SW 1271 (cell line): Measurements from ENCODE around the gene MTLN.
"Not testable (repeated sequence)": the region's sequence is repeated elsewhere in the genome, so short reads cannot be mapped to it uniquely, and the experiment has no call there.

Source experiments
- DNase-seq, 2 experiments: peaks; one replicate each; lab custom pipeline; 2025; lab: John Stamatoyannopoulos, UW

The MTLN gene

DNA sequence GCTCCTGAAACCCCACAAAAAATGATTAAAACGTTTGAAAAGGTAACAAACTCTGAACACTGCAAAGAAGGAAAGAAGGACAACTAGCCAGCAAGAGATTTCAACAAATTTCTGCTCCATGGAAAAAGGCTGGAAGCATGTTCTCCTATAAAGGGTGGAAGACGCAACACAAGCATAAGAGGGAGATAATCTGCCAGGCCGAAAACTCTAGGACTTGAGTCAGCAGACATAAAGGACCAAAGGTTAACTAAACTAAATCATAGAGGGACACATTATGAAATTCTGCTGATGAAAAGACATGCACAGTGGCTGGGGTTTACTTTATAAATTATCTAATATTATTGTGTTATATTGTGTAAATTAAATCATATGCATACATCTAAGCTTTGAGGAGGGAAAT is 14.3 kb downstream of the MTLN start:
- no peak for DNase-seq

DNA sequence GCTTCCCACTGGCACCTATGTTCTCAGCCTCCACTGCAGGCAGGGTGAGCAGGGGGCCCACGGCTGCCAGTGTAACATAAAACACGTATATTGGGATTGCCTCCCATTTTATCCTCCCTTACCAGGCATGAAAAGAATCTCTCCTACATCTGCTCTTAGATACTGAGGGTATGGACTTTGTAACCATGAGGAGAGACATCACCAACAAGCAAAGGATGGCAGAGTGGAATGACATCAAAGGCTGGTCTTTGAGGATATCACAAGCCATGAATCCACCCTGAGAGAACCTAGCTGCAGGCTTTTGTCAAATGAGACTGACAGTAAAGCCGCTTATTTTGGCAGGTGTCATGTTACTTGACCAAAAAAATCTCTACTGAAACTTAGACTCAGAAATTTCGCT is 14.9 kb downstream of the MTLN start:
- DNase-seq: no peak

DNA sequence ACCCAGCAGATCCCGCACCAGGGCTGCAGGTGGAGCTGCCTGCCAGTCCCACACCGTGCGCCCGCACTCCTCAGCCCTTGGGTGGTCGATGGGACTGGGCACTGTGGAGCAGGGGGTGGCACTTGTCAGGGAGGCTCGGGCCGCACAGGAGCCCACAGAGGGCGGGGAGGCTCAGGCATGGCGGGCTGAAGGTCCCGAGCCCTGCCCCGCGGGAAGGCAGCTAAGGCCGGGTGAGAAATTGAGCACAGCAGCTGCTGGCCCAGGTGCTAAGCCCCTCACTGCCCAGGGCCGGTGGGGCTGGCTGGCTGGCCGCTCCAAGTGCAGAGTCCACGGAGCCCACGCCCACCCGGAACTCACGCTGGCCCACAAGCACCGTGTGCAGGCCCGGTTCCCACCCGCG is 22.2 kb downstream of the MTLN start:
- DNase-seq: not testable (repeated sequence)

- DNase-seq: no peak
Measured at GRCh38 chr2:110182449-110182848, 29.9 kb downstream of the MTLN start.

DNA sequence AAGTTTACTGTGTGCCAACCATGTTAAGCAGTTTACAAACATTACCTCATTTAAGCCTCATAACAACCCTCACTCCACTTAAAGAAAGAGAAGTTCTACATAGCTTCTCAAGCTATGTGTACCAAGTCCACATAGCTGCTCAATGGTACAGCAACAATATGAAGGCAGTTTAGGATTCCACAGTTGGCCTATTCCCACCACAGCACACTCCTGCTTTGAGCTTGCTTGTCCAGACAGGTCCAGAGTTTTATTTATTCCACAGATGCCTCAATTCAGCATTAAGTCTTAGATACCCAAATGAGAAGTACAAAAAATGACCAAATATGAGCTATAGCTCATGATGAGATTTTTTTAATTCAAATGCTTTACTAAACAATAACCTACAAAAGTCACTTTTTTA is 32.3 kb downstream of the MTLN start:
- DNase-seq: no peak

GRCh38 chr2:110173523-110173922 is 38.8 kb downstream of the MTLN start:
- DNase-seq: no peak

DNA sequence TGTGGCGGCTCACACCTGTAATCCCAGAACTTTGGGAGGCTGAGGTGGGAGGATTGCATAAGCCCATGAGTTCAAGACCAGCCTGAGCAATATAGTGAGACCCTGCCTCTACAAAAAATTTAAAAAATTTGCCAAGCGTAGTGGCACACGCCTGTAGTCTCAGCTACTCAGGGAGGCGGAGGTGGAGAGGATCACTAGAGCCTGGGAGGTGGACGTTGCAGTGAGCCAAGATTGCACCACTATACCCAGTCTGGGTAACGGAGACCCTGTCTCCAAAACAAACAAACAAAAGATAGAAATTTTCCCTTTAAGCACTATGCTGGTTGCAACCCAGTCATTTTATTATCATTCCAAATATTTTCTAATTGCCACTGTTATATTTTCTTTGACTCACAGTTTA is 39.8 kb downstream of the MTLN start:
- DNase-seq: no peak

DNA sequence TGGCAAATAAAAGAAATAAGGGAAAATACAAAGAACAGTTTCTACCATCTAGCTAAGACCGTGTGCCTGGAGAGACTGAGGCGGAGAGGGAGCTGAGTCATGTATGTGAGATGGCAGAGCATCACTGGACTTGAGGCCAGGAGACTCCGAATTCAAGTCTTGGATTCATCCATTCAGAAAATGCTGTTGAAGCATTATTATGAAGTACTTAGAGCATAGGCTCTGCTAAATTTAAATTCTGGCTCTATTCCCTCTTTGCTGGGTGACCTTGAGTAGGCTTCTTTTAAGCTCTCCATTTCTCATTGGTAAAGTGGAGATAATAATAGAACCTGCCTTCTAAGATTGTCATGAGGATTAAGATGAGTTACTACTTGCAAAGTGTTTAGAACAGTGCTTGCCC is 42.2 kb downstream of the MTLN start:
- DNase-seq: no peak

GRCh38 chr2:110167326-110168000 is 44.9 kb downstream of the MTLN start:
- DNase-seq: no peak

- no peak for DNase-seq
Measured at GRCh38 chr2:110166266-110166665, 46.1 kb downstream of the MTLN start.
